ENCODE results near the gene PDE1C.

DNA sequence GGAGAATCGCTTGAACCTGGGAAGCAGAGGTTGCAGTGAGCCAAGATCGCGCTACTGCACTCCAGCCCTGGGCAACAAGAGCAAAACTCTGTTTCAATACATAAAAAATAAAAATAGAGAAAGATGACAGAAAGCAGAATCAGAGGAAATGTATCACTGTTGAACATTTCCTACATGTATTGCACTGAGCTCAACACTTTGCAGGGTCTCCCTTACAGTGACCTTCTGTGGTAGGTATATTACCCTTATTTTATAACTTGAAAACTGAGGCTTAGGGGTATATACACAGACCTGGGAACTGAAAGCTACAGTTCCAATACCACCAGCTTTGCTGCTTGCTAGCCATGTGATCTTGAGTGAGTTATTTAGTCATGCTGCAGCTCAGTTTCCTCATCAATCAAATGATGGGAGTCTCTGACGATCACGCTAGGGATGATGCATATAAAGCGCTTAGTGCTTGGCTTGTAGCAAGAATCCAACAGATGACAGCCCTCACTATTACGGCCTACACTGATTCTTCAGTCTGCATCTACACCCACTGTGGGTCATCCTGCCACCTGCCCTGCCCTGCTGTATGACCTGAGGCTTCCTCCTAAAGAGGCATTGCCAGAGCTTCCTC is 99.0 kb downstream of the PDE1C start:
- TF ChIP-seq POLR2AphosphoS5 (IDR thresholded peaks at IDR 0.05; ENCODE audit: low read depth, low read length) (no peak), TAF1 (IDR thresholded peaks at IDR 0.05; ENCODE audit: borderline replicate concordance, insufficient read depth, low read length) (no peak), FOXP2 (optimal IDR thresholded peaks at IDR 0.05; ENCODE audit: borderline replicate concordance, extremely low read depth, extremely low read length, insufficient read depth) (no peak)
- TF ChIP-seq, protein P1, sequence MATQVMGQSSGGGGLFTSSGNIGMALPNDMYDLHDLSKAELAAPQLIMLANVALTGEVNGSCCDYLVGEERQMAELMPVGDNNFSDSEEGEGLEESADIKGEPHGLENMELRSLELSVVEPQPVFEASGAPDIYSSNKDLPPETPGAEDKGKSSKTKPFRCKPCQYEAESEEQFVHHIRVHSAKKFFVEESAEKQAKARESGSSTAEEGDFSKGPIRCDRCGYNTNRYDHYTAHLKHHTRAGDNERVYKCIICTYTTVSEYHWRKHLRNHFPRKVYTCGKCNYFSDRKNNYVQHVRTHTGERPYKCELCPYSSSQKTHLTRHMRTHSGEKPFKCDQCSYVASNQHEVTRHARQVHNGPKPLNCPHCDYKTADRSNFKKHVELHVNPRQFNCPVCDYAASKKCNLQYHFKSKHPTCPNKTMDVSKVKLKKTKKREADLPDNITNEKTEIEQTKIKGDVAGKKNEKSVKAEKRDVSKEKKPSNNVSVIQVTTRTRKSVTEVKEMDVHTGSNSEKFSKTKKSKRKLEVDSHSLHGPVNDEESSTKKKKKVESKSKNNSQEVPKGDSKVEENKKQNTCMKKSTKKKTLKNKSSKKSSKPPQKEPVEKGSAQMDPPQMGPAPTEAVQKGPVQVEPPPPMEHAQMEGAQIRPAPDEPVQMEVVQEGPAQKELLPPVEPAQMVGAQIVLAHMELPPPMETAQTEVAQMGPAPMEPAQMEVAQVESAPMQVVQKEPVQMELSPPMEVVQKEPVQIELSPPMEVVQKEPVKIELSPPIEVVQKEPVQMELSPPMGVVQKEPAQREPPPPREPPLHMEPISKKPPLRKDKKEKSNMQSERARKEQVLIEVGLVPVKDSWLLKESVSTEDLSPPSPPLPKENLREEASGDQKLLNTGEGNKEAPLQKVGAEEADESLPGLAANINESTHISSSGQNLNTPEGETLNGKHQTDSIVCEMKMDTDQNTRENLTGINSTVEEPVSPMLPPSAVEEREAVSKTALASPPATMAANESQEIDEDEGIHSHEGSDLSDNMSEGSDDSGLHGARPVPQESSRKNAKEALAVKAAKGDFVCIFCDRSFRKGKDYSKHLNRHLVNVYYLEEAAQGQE (IDR thresholded peaks at IDR 0.05; ENCODE audit: insufficient read depth in 1 of 2, low read depth in 2 of 2, low read length in 2 of 2) = no peak
